Measurements from ENCODE around the gene SNX14.

DNA sequence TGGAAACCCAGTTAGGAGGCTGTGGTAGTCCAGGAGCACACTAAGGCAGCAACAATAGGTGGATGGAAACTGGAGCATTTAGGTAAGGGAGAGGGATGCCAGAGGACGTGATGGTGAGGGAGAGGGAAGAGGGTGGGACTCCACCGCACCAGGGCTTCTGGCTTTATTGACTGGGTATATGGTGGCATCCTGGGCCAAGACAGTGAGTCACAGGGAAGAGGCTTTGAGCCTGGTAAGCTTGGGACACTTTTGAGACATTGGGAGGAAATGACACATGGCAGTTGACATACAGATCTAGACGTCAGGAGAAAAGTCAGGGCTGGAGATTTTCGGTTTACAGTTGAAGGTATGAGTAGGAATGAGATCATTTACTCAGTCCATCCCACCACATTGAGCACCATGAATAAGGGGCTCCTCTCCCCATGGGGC is 128.9 kb downstream of the SNX14 start:
- no peak for TF ChIP-seq ZNF350 (tag by site-specific recombination; IDR thresholded peaks at IDR 0.05)
- TF ChIP-seq, protein P1, sequence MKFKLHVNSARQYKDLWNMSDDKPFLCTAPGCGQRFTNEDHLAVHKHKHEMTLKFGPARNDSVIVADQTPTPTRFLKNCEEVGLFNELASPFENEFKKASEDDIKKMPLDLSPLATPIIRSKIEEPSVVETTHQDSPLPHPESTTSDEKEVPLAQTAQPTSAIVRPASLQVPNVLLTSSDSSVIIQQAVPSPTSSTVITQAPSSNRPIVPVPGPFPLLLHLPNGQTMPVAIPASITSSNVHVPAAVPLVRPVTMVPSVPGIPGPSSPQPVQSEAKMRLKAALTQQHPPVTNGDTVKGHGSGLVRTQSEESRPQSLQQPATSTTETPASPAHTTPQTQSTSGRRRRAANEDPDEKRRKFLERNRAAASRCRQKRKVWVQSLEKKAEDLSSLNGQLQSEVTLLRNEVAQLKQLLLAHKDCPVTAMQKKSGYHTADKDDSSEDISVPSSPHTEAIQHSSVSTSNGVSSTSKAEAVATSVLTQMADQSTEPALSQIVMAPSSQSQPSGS (tag by site-specific recombination; IDR thresholded peaks at IDR 0.05; ENCODE audit: low read depth), result no peak
- TF ChIP-seq, protein P2, sequence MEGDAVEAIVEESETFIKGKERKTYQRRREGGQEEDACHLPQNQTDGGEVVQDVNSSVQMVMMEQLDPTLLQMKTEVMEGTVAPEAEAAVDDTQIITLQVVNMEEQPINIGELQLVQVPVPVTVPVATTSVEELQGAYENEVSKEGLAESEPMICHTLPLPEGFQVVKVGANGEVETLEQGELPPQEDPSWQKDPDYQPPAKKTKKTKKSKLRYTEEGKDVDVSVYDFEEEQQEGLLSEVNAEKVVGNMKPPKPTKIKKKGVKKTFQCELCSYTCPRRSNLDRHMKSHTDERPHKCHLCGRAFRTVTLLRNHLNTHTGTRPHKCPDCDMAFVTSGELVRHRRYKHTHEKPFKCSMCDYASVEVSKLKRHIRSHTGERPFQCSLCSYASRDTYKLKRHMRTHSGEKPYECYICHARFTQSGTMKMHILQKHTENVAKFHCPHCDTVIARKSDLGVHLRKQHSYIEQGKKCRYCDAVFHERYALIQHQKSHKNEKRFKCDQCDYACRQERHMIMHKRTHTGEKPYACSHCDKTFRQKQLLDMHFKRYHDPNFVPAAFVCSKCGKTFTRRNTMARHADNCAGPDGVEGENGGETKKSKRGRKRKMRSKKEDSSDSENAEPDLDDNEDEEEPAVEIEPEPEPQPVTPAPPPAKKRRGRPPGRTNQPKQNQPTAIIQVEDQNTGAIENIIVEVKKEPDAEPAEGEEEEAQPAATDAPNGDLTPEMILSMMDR (tag by site-specific recombination; IDR thresholded peaks at IDR 0.05), result no peak
- no peak for TF ChIP-seq ZNF175 (tag by site-specific recombination; IDR thresholded peaks at IDR 0.05)
- no peak for TF ChIP-seq BCL11A (tag by site-specific recombination; IDR thresholded peaks at IDR 0.05; ENCODE audit: low read depth)
